ENCODE results near the gene GSTCD.
A peak's percentile ranks its signal among the peaks of the same experiment; 100 is the strongest.

The GSTCD gene

DNA sequence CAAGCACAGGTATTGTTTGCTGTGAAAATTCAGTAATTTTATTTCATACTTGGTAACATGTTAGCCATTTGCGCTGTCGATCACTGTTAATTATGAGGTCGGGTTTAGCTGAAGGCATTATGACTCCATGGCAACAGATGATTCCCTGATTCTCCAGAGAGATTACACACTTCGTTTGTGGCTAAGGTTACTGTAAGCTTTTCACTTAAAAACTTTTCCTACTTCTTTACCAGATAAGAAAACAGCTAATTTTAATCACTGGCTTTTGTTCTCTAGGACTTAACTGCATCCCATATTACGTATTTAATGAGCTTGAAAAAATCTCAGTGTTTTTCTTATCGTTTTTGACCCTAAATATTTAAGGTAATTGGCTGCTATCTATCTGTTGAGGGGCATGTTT, 2.1 kb downstream of the GSTCD start:
- ATAC-seq = peak; percentile 33
- TF ChIP-seq, protein P1, sequence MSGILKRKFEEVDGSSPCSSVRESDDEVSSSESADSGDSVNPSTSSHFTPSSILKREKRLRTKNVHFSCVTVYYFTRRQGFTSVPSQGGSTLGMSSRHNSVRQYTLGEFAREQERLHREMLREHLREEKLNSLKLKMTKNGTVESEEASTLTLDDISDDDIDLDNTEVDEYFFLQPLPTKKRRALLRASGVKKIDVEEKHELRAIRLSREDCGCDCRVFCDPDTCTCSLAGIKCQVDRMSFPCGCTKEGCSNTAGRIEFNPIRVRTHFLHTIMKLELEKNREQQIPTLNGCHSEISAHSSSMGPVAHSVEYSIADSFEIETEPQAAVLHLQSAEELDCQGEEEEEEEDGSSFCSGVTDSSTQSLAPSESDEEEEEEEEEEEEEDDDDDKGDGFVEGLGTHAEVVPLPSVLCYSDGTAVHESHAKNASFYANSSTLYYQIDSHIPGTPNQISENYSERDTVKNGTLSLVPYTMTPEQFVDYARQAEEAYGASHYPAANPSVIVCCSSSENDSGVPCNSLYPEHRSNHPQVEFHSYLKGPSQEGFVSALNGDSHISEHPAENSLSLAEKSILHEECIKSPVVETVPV (CRISPR knock-in tag; IDR thresholded peaks at IDR 0.05) = no peak
- 0 out of 2 replicates have a peak, but pooled peaks have one; percentile 5 for TF ChIP-seq ISL1 (CRISPR knock-in tag; IDR thresholded peaks at IDR 0.05)
- TF ChIP-seq TCF4 (CRISPR knock-in tag; IDR thresholded peaks at IDR 0.05; ENCODE audit: borderline replicate concordance) = no peak

DNA sequence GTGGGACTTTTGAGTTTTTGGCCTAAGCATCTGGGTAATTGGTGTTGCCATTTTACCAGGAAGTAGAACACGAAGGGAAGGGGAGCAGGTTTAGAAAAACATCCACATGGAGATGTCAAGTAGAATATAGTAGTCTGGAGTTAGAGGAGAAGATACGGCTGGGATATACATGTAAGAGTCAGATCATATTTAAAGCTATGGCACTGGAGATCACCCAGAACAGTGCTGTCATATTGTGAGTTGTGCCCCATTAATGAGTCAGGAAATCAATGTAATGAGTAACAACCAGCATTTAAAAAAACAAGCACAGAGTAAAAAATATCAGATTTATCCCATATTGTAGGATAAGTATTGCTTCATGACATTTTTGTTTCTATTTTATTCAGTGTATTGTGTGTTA, 4.2 kb downstream of the GSTCD start:
- TF ChIP-seq ARNTL (CRISPR knock-in tag; IDR thresholded peaks at IDR 0.05; ENCODE audit: borderline replicate concordance, low read depth) (no peak), OSR1 (CRISPR knock-in tag; IDR thresholded peaks at IDR 0.05) (no peak), TOX (CRISPR knock-in tag; IDR thresholded peaks at IDR 0.05; ENCODE audit: borderline replicate concordance) (0 out of 2 replicates have a peak, but pooled peaks have one; percentile 28), GLIS3 (CRISPR knock-in tag; IDR thresholded peaks at IDR 0.05) (no peak), ESRRG (CRISPR knock-in tag; IDR thresholded peaks at IDR 0.05) (no peak), TCF4 (CRISPR knock-in tag; IDR thresholded peaks at IDR 0.05; ENCODE audit: borderline replicate concordance) (no peak)
- TF ChIP-seq, protein P2, sequence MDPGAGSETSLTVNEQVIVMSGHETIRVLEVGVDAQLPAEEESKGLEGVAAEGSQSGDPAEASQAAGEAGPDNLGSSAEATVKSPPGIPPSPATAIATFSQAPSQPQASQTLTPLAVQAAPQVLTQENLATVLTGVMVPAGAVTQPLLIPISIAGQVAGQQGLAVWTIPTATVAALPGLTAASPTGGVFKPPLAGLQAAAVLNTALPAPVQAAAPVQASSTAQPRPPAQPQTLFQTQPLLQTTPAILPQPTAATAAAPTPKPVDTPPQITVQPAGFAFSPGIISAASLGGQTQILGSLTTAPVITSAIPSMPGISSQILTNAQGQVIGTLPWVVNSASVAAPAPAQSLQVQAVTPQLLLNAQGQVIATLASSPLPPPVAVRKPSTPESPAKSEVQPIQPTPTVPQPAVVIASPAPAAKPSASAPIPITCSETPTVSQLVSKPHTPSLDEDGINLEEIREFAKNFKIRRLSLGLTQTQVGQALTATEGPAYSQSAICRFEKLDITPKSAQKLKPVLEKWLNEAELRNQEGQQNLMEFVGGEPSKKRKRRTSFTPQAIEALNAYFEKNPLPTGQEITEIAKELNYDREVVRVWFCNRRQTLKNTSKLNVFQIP (CRISPR knock-in tag; IDR thresholded peaks at IDR 0.05; ENCODE audit: borderline replicate concordance, low read depth) = no peak
- ATAC-seq = peak; percentile 36

DNA sequence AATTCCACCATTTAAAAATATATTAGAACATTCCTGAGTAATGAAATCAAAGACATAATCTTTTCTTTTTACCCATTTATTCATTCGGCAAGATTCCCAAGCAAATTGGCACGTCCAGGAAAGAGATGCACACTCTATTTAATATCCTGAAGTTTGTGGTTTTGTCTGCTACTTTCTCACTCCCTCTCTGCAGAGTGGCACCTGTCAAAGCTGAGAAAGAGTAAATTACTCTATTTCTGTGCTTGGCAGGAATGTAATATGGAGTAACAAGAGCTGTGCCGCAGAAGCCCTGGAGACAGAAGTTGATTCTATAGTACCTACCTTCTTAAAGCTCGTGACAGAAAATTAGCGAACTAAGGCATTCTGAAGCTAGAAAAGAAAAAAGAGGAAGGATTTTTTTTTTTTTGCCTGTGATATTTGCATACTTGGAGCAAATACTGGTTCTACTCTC, 5.5 kb downstream of the GSTCD start:
- TF ChIP-seq ZFP3 (CRISPR knock-in tag; IDR thresholded peaks at IDR 0.05) (no peak), ISL1 (CRISPR knock-in tag; IDR thresholded peaks at IDR 0.05) (peak; percentile 67)
- ATAC-seq = no peak

DNA sequence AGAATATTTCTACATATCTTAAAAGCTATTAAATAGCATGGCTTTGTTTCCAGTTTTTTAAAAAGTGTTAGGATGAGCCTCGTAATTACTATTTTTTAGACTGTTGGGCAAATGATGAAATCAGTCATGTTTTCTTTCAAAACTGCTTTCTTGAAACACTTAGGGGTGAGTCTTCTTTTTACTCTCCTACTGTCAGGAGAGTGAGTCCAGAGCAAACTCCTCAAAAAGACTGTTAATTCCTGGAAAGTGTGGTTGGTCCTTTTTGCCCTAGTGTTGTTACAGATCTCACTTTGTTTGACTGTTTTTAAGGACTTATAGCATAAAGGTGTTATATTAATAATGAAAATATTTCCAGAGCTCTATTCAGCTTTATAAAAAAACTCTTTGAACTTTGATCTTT, 6.3 kb downstream of the GSTCD start:
- TF ChIP-seq ZFP3 (CRISPR knock-in tag; IDR thresholded peaks at IDR 0.05) = no peak
- TF ChIP-seq ARNTL (CRISPR knock-in tag; IDR thresholded peaks at IDR 0.05; ENCODE audit: borderline replicate concordance, low read depth) = no peak
- no peak for TF ChIP-seq OSR1 (CRISPR knock-in tag; IDR thresholded peaks at IDR 0.05)
- TF ChIP-seq, protein P3, sequence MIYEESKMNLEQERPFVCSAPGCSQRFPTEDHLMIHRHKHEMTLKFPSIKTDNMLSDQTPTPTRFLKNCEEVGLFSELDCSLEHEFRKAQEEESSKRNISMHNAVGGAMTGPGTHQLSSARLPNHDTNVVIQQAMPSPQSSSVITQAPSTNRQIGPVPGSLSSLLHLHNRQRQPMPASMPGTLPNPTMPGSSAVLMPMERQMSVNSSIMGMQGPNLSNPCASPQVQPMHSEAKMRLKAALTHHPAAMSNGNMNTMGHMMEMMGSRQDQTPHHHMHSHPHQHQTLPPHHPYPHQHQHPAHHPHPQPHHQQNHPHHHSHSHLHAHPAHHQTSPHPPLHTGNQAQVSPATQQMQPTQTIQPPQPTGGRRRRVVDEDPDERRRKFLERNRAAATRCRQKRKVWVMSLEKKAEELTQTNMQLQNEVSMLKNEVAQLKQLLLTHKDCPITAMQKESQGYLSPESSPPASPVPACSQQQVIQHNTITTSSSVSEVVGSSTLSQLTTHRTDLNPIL (CRISPR knock-in tag; IDR thresholded peaks at IDR 0.05; ENCODE audit: low read depth) = no peak
- no peak for TF ChIP-seq ZFP30 (CRISPR knock-in tag; IDR thresholded peaks at IDR 0.05)
- TF ChIP-seq, protein P4, sequence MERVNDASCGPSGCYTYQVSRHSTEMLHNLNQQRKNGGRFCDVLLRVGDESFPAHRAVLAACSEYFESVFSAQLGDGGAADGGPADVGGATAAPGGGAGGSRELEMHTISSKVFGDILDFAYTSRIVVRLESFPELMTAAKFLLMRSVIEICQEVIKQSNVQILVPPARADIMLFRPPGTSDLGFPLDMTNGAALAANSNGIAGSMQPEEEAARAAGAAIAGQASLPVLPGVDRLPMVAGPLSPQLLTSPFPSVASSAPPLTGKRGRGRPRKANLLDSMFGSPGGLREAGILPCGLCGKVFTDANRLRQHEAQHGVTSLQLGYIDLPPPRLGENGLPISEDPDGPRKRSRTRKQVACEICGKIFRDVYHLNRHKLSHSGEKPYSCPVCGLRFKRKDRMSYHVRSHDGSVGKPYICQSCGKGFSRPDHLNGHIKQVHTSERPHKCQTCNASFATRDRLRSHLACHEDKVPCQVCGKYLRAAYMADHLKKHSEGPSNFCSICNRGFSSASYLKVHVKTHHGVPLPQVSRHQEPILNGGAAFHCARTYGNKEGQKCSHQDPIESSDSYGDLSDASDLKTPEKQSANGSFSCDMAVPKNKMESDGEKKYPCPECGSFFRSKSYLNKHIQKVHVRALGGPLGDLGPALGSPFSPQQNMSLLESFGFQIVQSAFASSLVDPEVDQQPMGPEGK (CRISPR knock-in tag; IDR thresholded peaks at IDR 0.05; ENCODE audit: borderline replicate concordance) = no peak
- TF ChIP-seq PPARA (CRISPR knock-in tag; IDR thresholded peaks at IDR 0.05; ENCODE audit: borderline replicate concordance) = no peak
- TF ChIP-seq, protein P2 (CRISPR knock-in tag; IDR thresholded peaks at IDR 0.05; ENCODE audit: borderline replicate concordance, low read depth) = no peak
- no peak for TF ChIP-seq SNAI2 (CRISPR knock-in tag; IDR thresholded peaks at IDR 0.05)
- TF ChIP-seq, protein P1 (CRISPR knock-in tag; IDR thresholded peaks at IDR 0.05) = no peak
- no peak for TF ChIP-seq ZNF565 (CRISPR knock-in tag; conservative IDR thresholded peaks at IDR 0.05; ENCODE audit: low read depth)
- TF ChIP-seq CSDC2 (CRISPR knock-in tag; IDR thresholded peaks at IDR 0.05) = no peak
- no peak for TF ChIP-seq TCF4 (CRISPR knock-in tag; IDR thresholded peaks at IDR 0.05; ENCODE audit: borderline replicate concordance)
- TF ChIP-seq ZNF8 (CRISPR knock-in tag; IDR thresholded peaks at IDR 0.05) = no peak
- TF ChIP-seq, protein P5, sequence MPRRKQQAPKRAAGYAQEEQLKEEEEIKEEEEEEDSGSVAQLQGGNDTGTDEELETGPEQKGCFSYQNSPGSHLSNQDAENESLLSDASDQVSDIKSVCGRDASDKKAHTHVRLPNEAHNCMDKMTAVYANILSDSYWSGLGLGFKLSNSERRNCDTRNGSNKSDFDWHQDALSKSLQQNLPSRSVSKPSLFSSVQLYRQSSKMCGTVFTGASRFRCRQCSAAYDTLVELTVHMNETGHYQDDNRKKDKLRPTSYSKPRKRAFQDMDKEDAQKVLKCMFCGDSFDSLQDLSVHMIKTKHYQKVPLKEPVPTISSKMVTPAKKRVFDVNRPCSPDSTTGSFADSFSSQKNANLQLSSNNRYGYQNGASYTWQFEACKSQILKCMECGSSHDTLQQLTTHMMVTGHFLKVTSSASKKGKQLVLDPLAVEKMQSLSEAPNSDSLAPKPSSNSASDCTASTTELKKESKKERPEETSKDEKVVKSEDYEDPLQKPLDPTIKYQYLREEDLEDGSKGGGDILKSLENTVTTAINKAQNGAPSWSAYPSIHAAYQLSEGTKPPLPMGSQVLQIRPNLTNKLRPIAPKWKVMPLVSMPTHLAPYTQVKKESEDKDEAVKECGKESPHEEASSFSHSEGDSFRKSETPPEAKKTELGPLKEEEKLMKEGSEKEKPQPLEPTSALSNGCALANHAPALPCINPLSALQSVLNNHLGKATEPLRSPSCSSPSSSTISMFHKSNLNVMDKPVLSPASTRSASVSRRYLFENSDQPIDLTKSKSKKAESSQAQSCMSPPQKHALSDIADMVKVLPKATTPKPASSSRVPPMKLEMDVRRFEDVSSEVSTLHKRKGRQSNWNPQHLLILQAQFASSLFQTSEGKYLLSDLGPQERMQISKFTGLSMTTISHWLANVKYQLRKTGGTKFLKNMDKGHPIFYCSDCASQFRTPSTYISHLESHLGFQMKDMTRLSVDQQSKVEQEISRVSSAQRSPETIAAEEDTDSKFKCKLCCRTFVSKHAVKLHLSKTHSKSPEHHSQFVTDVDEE (CRISPR knock-in tag; IDR thresholded peaks at IDR 0.05) = no peak
- no peak for TF ChIP-seq TOX (CRISPR knock-in tag; IDR thresholded peaks at IDR 0.05; ENCODE audit: borderline replicate concordance)
- no peak for ATAC-seq

All from SK-N-SH treated with all-trans-retinoic acid at 6 μM for 48 hours (cell line).